H1 (cell line): ENCODE data around the gene RPS27. TPM values are rescaled to one million over a fixed set of nuclear protein-coding genes. Genes with fewer than 3 reads are reported as not detected.

Experiments used
- CTCF ChIA-PET: fragments of 300-600 bp; sonication (Branson Sonifier 250); formaldehyde crosslinking; loops from one replicate; lab custom pipeline; 2021; ENCODE audit not compliant: partially characterized antibody; lab: Charles Lee
- POLR2A ChIA-PET: fragments of 300-600 bp; sonication (Branson Sonifier 250); formaldehyde crosslinking; loops from one replicate; lab custom pipeline; 2021; ENCODE audit warnings: inconsistent platforms; ENCODE audit not compliant: partially characterized antibody; lab: Charles Lee
- DNase-seq, 2 experiments: peaks; one replicate each; pipeline versions ENCODE4 v3.0.0 to v3.0.0-alpha.2; 2010 to 2022; ENCODE audit warnings: low spot score in 2 of 2, low read depth in 1 of 2, mixed read lengths in 1 of 2
- FAIRE-seq: peaks from 2 replicates; lab custom pipeline; 2011; peaks lifted over from hg19 to GRCh38; lab: Jason Lieb, UNC
- H2AFZ ChIP-seq: 2 replicates; pipeline ENCODE4 v1.8.1; 2012; ENCODE audit warnings: low read length, inconsistent platforms
- H2AK5ac ChIP-seq: 2 replicates; pipeline ENCODE4 v1.6.1; 2013; ENCODE audit warnings: low read depth, low read length
- H2BK120ac ChIP-seq: replicated peaks from 2 replicates; pipeline ENCODE3; 2013; ENCODE audit warnings: low read depth, low read length, inconsistent platforms
- H2BK12ac ChIP-seq: 2 replicates; pipeline ENCODE4 v1.6.1; 2013; ENCODE audit warnings: low read depth, low read length
- H2BK15ac ChIP-seq: 2 replicates; pipeline ENCODE4 v1.6.1; 2013; ENCODE audit warnings: low read length
- H2BK20ac ChIP-seq: 2 replicates; pipeline ENCODE4 v1.6.1; 2013; ENCODE audit warnings: low read length
- H2BK5ac ChIP-seq: 2 replicates; pipeline ENCODE4 v1.6.1; 2013; ENCODE audit warnings: low read depth, low read length
- H3K14ac ChIP-seq: 2 replicates; pipeline ENCODE4 v1.6.1; 2013; ENCODE audit warnings: inconsistent platforms; ENCODE audit not compliant: insufficient read length
- H3K18ac ChIP-seq: 2 replicates; pipeline ENCODE4 v1.6.1; 2013; ENCODE audit warnings: low read length; ENCODE audit errors: extremely low read depth
- H3K23ac ChIP-seq: 2 replicates; pipeline ENCODE4 v1.6.1; 2013; ENCODE audit warnings: inconsistent platforms; ENCODE audit not compliant: insufficient read length
- H3K23me2 ChIP-seq: 2 replicates; pipeline ENCODE4 v1.6.1; 2013; ENCODE audit warnings: low read depth, low read length
- H3K27ac ChIP-seq: 2 replicates; pipeline ENCODE4 v1.6.1; 2011; ENCODE audit warnings: low read depth, low read length, inconsistent platforms
- H3K27me3 ChIP-seq, 4 experiments: replicated peaks in 1 of 4; 1 replicate in 1 of 4; 2 replicates in 3 of 4; pipeline versions ENCODE4 v1.6.1 to v1.8.1; 2011 to 2013; ENCODE audit warnings: low read length in 3 of 4, mild to moderate bottlenecking in 3 of 4, inconsistent platforms in 2 of 4, mixed read lengths in 2 of 4, moderate library complexity in 1 of 4; ENCODE audit not compliant: control insufficient read depth in 3 of 4, insufficient read depth in 3 of 4; ENCODE audit errors: extremely low read depth in 1 of 4
- H3K36me3 ChIP-seq, 4 experiments: 2 replicates each; pipeline versions ENCODE4 v1.6.1 to v1.8.1; 2011 to 2013; ENCODE audit warnings: mild to moderate bottlenecking in 4 of 4, low read length in 3 of 4, moderate library complexity in 2 of 4, control low read depth in 1 of 4, inconsistent platforms in 1 of 4; ENCODE audit not compliant: insufficient read depth in 4 of 4, control insufficient read depth in 2 of 4
- H3K4ac ChIP-seq: replicated peaks from 2 replicates; pipeline ENCODE3; 2013; ENCODE audit warnings: low read length, low read depth, mixed read lengths, inconsistent platforms; ENCODE audit not compliant: insufficient read length
- H3K4me1 ChIP-seq, 4 experiments: replicated peaks in 1 of 4; 1 replicate in 1 of 4; 2 replicates in 3 of 4; pipeline versions ENCODE4 v1.6.1 to v1.8.1; 2011 to 2013; ENCODE audit warnings: low read length in 3 of 4, inconsistent platforms in 2 of 4, mixed read lengths in 1 of 4; ENCODE audit not compliant: insufficient read depth in 4 of 4, control insufficient read depth in 3 of 4
- H3K4me2 ChIP-seq, 2 experiments: 2 replicates each; pipeline versions ENCODE4 v1.6.1 to v1.8.1; 2011 to 2013; ENCODE audit warnings: low read depth in 2 of 2, low read length in 2 of 2, control low read depth in 1 of 2, inconsistent platforms in 1 of 2, mild to moderate bottlenecking in 1 of 2; ENCODE audit not compliant: insufficient read depth in 1 of 2
- H3K4me3 ChIP-seq, 4 experiments: fragments of 200-600, 300-600 bp in 1 of 4; sonication (generic), shearing (Covaris generic), sonication (Bioruptor Twin) in 1 of 4; 2 replicates each; pipeline versions ENCODE4 v1.5.1 to v1.8.1; 2011 to 2016; ENCODE audit warnings: low read length in 4 of 4, low read depth in 3 of 4, control low read depth in 2 of 4, inconsistent platforms in 2 of 4, mild to moderate bottlenecking in 2 of 4, mixed read lengths in 1 of 4, moderate library complexity in 1 of 4; ENCODE audit not compliant: insufficient read depth in 2 of 4; ENCODE audit errors: extremely low read depth in 1 of 4
- H3K56ac ChIP-seq: replicated peaks from 2 replicates; pipeline ENCODE3; 2013; ENCODE audit warnings: low read depth, mild to moderate bottlenecking, mixed read lengths, low read length, inconsistent platforms; ENCODE audit not compliant: insufficient read length
- H3K79me1 ChIP-seq: 2 replicates; pipeline ENCODE4 v1.6.1; 2013; ENCODE audit warnings: low read depth, low read length, control low read depth
- H3K79me2 ChIP-seq, 2 experiments: 2 replicates each; pipeline versions ENCODE4 v1.6.1 to v1.8.1; 2012 to 2013; ENCODE audit warnings: low read length in 2 of 2, mild to moderate bottlenecking in 2 of 2, inconsistent platforms in 1 of 2; ENCODE audit not compliant: insufficient read depth in 2 of 2, control insufficient read depth in 1 of 2
- H3K9ac ChIP-seq, 4 experiments: replicated peaks in 1 of 4; 1 replicate in 1 of 4; 2 replicates in 3 of 4; pipeline versions ENCODE4 v1.6.1 to v1.8.1; 2011 to 2013; ENCODE audit warnings: low read depth in 3 of 4, low read length in 3 of 4, control low read depth in 2 of 4, mild to moderate bottlenecking in 2 of 4, moderate library complexity in 2 of 4, inconsistent platforms in 1 of 4; ENCODE audit errors: extremely low read depth in 1 of 4
- H3K9me3 ChIP-seq, 2 experiments: 2 replicates each; pipeline versions ENCODE4 v1.6.1 to v1.8.1; 2012 to 2013; ENCODE audit warnings: mild to moderate bottlenecking in 2 of 2, moderate library complexity in 2 of 2, control low read depth in 1 of 2, inconsistent platforms in 1 of 2, low read depth in 1 of 2, low read length in 1 of 2, mixed read lengths in 1 of 2; ENCODE audit not compliant: insufficient read depth in 2 of 2
- H4K20me1 ChIP-seq, 2 experiments: replicated peaks in 1 of 2; 2 replicates each; pipeline versions ENCODE3 to v1.8.1; 2011 to 2013; ENCODE audit warnings: inconsistent platforms in 2 of 2, low read length in 2 of 2, mild to moderate bottlenecking in 1 of 2; ENCODE audit not compliant: insufficient read depth in 2 of 2, control insufficient read depth in 1 of 2
- H4K5ac ChIP-seq: 2 replicates; pipeline ENCODE4 v1.6.1; 2013; ENCODE audit warnings: low read length, low read depth, mixed read lengths, inconsistent platforms; ENCODE audit not compliant: insufficient read length
- H4K8ac ChIP-seq: 2 replicates; pipeline ENCODE4 v1.8.0; 2013; ENCODE audit warnings: mild to moderate bottlenecking, moderate library complexity, low read length, inconsistent platforms; ENCODE audit not compliant: insufficient read depth; ENCODE audit errors: extremely low read depth
- H4K91ac ChIP-seq: replicated peaks from 2 replicates; pipeline ENCODE3; 2013; ENCODE audit warnings: low read length, mixed read lengths, inconsistent platforms; ENCODE audit not compliant: insufficient read length
- BRCA1 ChIP-seq: IDR thresholded peaks from 2 replicates; pipeline ENCODE4 v1.6.1; 2012; ENCODE audit warnings: low read depth, low read length, improper control_type of control experiment
- E2F6 ChIP-seq: IDR thresholded peaks from 2 replicates; pipeline ENCODE4 v1.6.1; 2012; ENCODE audit warnings: inconsistent platforms
- KDM1A ChIP-seq: fragments of 200-600, 300-600 bp; sonication (generic); IDR thresholded peaks from 2 replicates; pipeline ENCODE4 v1.7.1; 2016; ENCODE audit warnings: mild to moderate bottlenecking, low read length, borderline replicate concordance
- PHF8 ChIP-seq: fragments of 200-600 bp; sonication (generic); conservative IDR thresholded peaks from 2 replicates; pipeline ENCODE4 v1.7.1; 2012; ENCODE audit warnings: low read depth, mild to moderate bottlenecking, inconsistent platforms, low read length, moderate library complexity
- RNF2 ChIP-seq: fragments of 200-900, 300-1000 bp; sonication (generic); IDR thresholded peaks from 2 replicates; pipeline ENCODE4 v1.7.1; 2016; ENCODE audit warnings: borderline replicate concordance, low read depth, mild to moderate bottlenecking, antibody characterized with exemption, low read length; ENCODE audit not compliant: poor library complexity, severe bottlenecking; ENCODE audit errors: missing control alignments
- SIX5 ChIP-seq: IDR thresholded peaks from 2 replicates; pipeline ENCODE4 v1.6.1; 2011; ENCODE audit warnings: mild to moderate bottlenecking, low read depth, low read length
- USF2 ChIP-seq: IDR thresholded peaks from 2 replicates; pipeline ENCODE4 v1.6.1; 2011; ENCODE audit warnings: low read length, improper control_type of control experiment
- WGBS, 2 experiments: shearing (Covaris generic) in 1 of 2; methylation state at CpG; one replicate each; pipeline versions ENCODE4 v1.1.6 to v1.1.7; 2013 to 2015; ENCODE audit warnings: low lambda C conversion rate in 2 of 2, mixed read lengths in 2 of 2, inconsistent platforms in 1 of 2, low coverage in 1 of 2, missing lambda C conversion rate in 1 of 2; ENCODE audit not compliant: insufficient replicate concordance in 2 of 2, insufficient coverage in 1 of 2, insufficient read length in 1 of 2; ENCODE audit errors: extremely low coverage in 1 of 2, missing lambda C conversion rate in 1 of 2; 5-methylcytosine and 5-hydroxymethylcytosine counted together
- polyA plus RNA-seq, 7 experiments: library from polyadenylated mRNA; depleted of rRNA in 3 of 7; stranded (reverse) in 5 of 7; unstranded in 2 of 7; fragments of >200 nt in 5 of 7; fragments of 200-250 nt in 2 of 7; gene quantifications; 1 replicate in 5 of 7; 2 replicates in 1 of 7; 4 replicates in 1 of 7; pipeline versions ENCODE4 v1.2.1 to v1.2.3, GENCODE V29; 2011 to 2013; ENCODE audit warnings: missing spikeins in 2 of 7, mixed read lengths in 2 of 7
- total RNA-seq: library from RNA; stranded (reverse); fragmentation: NEBNext Ultra II Directional; extraction: Animal tissue kit (Norgen Biotek cat#: 25700); gene quantifications from 2 replicates; pipeline ENCODE4 v1.2.1, GENCODE V29; 2021

The RPS27 gene
- total and polyA plus RNA-seq, 2 of the 8 experiments (the other 6 are each of a cell fraction or from before 2014, with no cell fraction given), result 1,810 to 3,155 TPM

GRCh38 chr1:153967107-153967999, 23.2 kb upstream of the RPS27 start, which contains the start of gene CREB3L4:
TSS of gene CREB3L4 (plus strand) at chr1:153967902. CDS start at chr1:153968526, 624 bp downstream.
- Histone ChIP-seq H4K5ac (peak within 1 kb of the TSS; percentile 99), H3K9me3 (no peaks in the 10 kb centered on the region), H3K4me2 (peak within 1 kb of the TSS; percentile 69 to 91), H3K27ac (peak within 1 kb of the TSS; percentile 91), H3K4me3 (peak within 1 kb of the TSS; percentile 51 to 77 (median 66)), H2BK12ac (no peak within 1 kb of the TSS; the same call in 1 of the 2 replicates), H3K23me2 (peaks cover 21% of the 10 kb centered on the region), H2AK5ac (no peak within 1 kb of the TSS), H4K8ac (peak within 1 kb of the TSS; percentile 93; the same call in 1 of the 2 replicates), H3K23ac (no peak within 1 kb of the TSS), H3K18ac (peak within 1 kb of the TSS; percentile 95), H3K4ac (peak within 1 kb of the TSS; percentile 99), H2BK20ac (no peak within 1 kb of the TSS), H2BK120ac (peak within 1 kb of the TSS; percentile 43), H3K56ac (peak within 1 kb of the TSS; percentile 88), H4K20me1 (no peaks in the 10 kb centered on the region), H3K27me3 (no peaks in the 10 kb centered on the region), H2BK15ac (peak within 1 kb of the TSS; percentile 90), H3K14ac (no peak within 1 kb of the TSS), H3K79me2 (peaks cover 4 to 28% of the 10 kb centered on the region in 2 experiments; a peak in 3 of 4 replicates), H3K4me1 (peaks cover 0 to 12% (median 5%) of the 10 kb centered on the region in 4 experiments; a peak in 5 of 7 replicates), H2AFZ (no peak within 1 kb of the TSS), H4K91ac (peak within 1 kb of the TSS; percentile 94), H3K9ac (peak within 1 kb of the TSS; percentile 68 to 84 (median 82)), H3K36me3 (peaks cover 0 to 4% (median 0%) of the 10 kb centered on the region in 4 experiments; a peak in 1 of 8 replicates), H2BK5ac (peak within 1 kb of the TSS; percentile 98), H3K79me1 (no peaks in the 10 kb centered on the region; the same call in 1 of the 2 replicates)
- FAIRE-seq, result no peak
- POLR2A ChIA-PET, result interaction anchor here (0.6 to 15.7 kb wide), 26 partner anchors 9 to 1039 kb away, joined by 3 to 454 read pairs (median 4); partner anchors contain the start of genes CRTC2, DENND4B, GATAD2B and JTB
- CTCF ChIA-PET, result interaction anchor here (0.6 to 4.5 kb wide), 15 partner anchors 8 to 170 kb away, joined by 3 to 29 read pairs (median 6); partner anchors contain the start of genes DENND4B, JTB and RAB13
- DNase-seq, result peak in 1 of 2 experiments; percentile 90
- WGBS, 2 experiments, result 1% methylated on average over 60 of the region's 60 CpGs; no CpG with 5 or more reads in 1 of the 2 experiments
- no peak for TF ChIP-seq RNF2
- TF ChIP-seq SIX5, result 0 out of 2 replicates have a peak, but pooled peaks have one; percentile 12
- TF ChIP-seq KDM1A, result peak; percentile 91
- 0 out of 2 replicates have a peak, but pooled peaks have one; percentile 6 for TF ChIP-seq BRCA1
- TF ChIP-seq PHF8, result peak; percentile 76
- peak; percentile 90 for TF ChIP-seq USF2
- TF ChIP-seq E2F6, result peak; percentile 83
